Posterior vena cava (tissue), 2 donors: ENCODE results near the gene USE1. TPM values are rescaled to one million over a fixed set of nuclear protein-coding genes. Genes with fewer than 3 reads are reported as not detected.

Source experiments
- DNase-seq: peaks from one replicate; pipeline ENCODE4 v3.0.0-alpha.2; 2020; ENCODE audit warnings: low spot score
- intact Hi-C, 2 donors: fragments of 100-400 bp; cut with DNase I; formaldehyde crosslinking; loops; one replicate each; pipeline versions ENCODE4 v1.14.1 to v1.14.2; 2022 to 2023
- total RNA-seq, 2 donors: library from RNA; stranded (reverse); fragmentation: NEBNext Ultra II Directional; extraction: Animal tissue kit (Norgen Biotek cat#: 25700); gene quantifications; one replicate each; pipeline ENCODE4 v1.2.1, GENCODE V29; 2021
- donor health status: DM: yes; HTN: yes; CAD: no.
- donor health status: DM: yes; HTN: yes; CAD: no.

USE1 gene
- total RNA-seq, 2 donors from 2014 or later, result 16.4 to 17.6 TPM

DNA sequence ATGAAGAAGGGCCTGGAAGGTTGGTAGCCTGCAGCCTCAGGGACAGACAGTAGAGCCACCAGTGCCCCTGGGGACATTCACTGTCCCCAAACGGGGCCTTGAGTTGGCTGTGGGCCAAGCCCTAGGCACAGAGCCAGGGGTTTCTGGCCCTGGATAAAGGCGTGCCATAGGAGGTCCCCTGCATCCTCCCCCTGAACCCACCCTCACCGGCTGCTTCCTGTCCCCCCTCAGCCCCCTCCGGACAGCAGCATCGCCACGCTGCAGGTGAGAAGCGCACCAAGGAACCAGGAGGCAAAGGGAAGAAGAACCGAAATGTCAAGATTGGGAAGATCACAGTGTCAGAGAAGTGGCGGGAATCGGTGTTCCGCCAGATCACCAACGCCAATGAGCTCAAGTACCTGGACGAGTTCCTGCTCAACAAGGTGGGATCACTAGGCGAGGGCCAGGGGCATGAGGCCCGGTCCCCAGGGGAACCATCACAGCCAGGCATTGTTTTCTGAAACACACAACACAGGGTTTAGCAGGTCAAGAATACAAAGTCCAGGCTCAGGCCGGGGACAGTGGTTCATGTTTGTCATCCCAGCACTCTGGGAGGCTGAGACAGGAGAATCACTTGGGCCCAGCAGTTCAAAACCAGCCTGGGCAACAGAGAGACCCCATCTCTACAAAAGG lies 14.6 kb upstream of the USE1 start:
- DNase-seq, result no peak
- intact Hi-C loops, result no loop called here

- no peak for DNase-seq
- intact Hi-C loops, result no loop called here
Observed at GRCh38 chr19:17202249-17202648, 12.9 kb upstream of the USE1 start.

GRCh38 chr19:17202713-17203112 lies 12.4 kb upstream of the USE1 start:
- intact Hi-C loops, result no loop called here
- no peak for DNase-seq

DNA sequence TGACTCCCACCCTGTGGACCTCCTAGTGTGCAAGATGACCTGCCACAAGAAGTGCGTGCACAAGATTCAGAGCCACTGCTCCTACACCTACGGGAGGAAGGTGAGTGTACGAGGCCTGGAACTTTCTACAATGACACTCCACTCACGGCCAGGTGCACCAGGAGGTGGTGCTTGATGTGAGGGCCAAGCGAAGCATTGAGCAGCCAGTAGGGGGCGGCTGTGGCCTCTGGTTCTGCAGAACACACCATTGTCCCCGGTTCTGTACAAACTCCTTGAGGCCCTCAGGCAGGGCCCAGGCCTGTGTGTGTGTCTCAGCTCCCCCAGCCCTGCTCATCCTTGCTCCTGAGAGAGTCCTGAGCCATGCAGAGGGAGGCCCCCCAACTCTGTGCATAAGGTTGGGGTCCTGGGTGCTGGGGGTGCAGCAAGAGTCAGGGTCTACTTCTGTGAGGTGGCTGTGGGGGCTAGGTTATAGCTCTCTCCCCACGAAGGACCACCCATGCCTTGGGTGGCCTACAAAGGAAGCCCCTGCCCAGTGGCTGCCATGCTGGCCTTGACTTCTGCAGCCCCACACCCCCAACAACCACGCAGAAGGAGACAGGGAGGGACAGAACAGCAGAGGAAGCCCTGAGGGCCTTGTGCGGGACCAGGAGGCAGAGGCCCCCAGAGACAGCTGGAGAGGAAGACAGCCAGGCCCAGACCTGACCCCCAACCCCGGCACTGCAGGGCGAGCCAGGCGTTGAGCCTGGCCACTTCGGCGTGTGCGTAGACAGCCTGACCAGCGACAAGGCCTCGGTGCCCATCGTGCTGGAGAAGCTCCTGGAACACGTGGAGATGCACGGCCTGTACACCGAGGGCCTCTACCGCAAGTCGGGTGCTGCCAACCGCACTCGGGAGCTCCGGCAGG lies 9.7 kb upstream of the USE1 start:
- intact Hi-C loops, result loop anchor here in 1 of 2 donors (5.0 kb wide), 1 partner anchor 77 kb away; the partner anchor contains the start of gene ANKLE1
- DNase-seq, result no peak

DNA sequence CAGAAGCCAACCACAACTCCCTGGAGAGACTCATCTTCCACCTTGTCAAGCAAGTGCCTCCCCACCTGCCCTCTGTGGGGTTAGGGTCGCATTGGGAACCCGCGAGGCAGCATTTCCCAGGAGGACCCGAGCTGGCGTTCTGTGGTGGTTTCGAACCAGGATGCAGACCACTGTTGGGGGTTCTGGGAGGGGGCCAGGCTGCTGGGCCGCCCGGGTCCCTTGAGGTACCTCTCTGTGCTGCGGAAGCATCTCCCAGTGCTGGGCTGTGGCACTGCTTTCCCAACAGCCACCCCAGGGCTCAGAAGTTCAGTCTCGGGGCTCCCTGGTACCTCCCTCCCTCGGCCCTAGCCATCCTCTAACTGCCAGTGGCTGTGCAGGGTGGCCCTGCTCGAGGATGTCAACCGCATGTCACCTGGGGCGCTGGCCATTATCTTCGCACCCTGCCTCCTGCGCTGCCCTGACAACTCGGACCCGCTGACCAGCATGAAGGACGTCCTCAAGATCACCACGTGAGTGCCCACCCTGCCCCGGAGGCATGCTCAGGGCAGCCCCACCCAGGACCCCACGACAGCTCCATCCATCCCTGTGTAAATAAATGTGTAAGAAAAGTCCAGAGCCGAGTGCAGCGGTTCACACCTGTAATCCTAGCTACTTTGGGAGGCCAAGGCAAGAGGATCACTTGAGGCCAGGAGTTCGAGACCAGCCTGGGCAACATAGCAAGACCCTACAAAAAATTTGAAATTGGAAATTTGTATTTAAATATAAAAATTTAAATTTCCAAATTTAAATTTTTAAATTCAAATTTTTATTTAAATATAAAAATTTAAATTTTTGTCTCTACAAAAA lies 8.2 kb upstream of the USE1 start:
- DNase-seq, result peak; percentile 79
- intact Hi-C loops, result loop anchor here in 1 of 2 donors (5.0 kb wide), 1 partner anchor 75 kb away; the partner anchor contains the start of gene ANKLE1

DNA sequence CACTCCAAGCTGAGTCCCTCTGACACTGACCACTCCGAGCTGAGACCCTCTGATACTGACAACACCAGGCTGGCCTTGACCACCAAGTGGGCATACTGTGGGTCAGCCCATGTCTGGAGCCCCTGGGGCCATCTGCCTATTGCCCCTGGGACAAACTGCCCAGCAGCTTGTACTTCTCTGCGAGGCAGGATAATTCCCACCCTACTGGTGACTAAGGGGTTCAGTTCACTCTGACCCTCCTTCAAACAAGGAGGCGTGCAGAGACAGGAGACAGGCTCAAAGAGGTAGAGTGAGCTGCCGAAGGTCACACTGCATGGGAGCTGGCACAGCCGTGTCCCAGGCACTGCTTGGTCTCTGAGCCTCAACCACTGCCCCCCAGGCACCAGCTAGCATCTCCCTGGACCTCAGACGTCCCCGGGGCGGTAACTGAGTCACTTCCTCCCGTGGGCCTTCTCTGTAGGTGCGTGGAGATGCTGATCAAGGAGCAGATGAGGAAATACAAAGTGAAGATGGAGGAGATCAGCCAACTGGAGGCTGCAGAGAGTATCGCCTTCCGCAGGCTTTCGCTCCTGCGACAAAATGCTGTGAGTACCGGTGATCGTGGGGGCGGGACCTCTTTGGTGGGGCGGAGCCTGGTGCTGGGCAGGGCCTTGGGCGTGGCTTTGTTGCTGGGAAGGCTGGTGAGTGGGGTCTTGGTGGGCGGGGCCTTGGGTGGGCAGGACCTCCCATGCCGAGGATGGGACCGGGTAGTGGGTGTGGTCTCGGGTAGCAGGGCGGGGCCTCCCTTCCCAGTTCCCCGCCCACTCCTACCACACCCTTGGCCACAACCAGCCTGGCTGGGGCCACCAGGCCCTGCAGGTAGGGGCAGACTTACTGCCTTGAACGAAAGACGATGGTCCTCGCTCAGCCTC lies 5.8 kb upstream of the USE1 start:
- intact Hi-C loops, result loop anchor here in 1 of 2 donors (5.0 kb wide), 1 partner anchor 73 kb away; the partner anchor contains the start of gene ANKLE1
- no peak for DNase-seq

- no peak for DNase-seq
- intact Hi-C loops, result no loop called here
Observed at GRCh38 chr19:17210296-17210695, 4.9 kb upstream of the USE1 start.

GRCh38 chr19:17211547-17212446 lies 3.4 kb upstream of the USE1 start:
- DNase-seq, result no peak
- intact Hi-C loops, result loop anchor here in 1 of 2 donors (1.0 kb wide), 1 partner anchor 23 kb away; no protein-coding TSS in a partner anchor

DNA sequence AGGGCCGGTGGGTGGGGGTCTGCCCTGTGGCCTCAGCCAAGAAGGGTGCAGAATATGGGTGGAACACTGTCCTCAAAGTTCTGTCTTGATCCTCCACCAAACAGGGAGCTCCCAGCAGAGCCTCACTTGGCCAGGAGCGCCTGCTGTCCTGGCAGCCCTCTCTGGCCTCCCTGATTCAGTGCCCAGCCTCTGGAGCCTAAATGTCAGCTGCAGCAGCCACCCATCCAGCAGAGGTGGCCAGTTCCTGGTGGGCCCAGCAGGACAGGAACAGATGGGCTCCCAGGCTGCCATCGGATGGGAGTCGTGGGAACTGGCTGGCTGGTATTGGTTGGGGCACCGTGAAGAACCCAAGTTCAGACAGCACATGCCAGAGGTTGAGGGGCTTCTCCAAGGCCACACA lies 1.8 kb upstream of the USE1 start:
- intact Hi-C loops, result no loop called here

GRCh38 chr19:17214508-17215126 lies 540 bp upstream of the USE1 start:
- no peak for DNase-seq
- intact Hi-C loops, result no loop called here

More for the DNA sequence above, 1.8 kb upstream of the USE1 start:
- no peak for DNase-seq

DNA sequence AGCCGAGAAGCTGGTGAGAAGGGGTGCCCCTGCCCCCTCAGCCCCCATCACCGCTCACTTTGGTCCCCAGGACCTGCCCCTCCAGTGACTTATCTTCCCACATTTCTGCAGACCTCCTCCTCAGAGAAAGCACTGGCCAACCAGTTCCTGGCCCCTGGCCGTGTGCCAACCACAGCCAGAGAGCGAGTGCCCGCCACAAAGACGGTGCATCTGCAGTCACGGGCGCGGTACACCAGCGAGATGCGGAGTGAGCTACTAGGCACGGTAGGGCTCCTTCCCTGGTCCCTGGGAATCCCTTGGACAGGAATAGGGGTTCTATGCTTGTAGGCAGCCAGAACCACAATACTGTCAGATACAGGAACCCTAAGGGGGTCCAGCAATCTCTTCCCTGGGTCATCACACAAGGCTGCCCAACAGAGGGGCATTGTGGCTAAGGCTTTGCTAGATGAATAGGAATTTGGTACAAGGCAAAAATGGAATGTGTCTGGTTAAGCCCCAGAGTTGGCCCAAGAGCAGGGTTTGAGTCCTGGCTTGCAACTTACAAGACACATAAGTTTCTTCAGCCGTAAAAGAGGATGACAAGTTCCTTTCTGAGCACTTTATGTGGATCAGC lies 1.0 kb downstream of the USE1 start:
- intact Hi-C loops, result no loop called here
- DNase-seq, result no peak

DNA sequence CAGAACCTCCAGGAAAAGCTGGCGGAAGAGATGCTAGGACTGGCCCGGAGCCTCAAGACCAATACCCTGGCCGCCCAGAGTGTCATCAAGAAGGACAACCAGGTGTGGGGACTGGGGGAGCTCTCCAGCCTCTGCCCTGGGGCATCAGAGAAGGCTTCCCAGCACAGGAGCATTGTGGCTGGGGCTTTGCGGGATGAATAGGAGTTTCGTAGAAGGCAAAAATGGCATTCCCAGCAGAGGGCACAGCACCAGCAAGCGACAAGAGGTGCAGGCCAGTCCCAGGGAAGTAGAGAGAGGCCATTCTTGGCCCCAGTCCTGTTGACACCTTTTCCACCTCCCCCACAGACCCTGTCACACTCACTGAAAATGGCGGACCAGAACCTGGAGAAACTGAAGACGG lies 4.1 kb downstream of the USE1 start:
- intact Hi-C loops, result no loop called here
- DNase-seq, result no peak

DNA sequence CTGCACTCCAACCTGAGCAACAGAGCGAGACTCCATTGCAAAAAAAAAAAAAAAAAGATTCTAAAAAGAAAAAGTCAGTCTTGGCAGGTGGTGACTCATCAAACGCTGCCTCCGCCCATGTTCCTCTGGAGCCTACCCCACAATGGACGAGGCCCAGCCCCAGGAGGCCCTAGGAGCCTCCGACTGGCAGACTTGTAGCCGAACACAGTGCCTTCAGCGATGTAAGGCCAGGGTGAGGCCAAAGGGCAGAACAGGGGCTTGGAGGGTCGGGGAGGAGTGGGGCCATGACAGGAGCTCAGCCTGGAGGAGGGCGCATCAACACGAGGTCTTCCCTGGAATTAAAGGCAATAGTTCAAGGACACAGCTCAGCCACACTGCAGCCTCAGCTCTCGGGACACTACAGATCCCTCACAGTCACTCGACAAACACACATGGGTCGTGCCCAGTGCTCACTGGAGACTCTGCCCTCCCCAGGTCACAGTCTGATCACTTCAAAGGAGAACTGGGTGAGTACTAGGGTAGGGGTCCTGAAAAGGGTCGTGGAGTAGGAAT lies 5.1 kb downstream of the USE1 start:
- DNase-seq, result peak; percentile 88
- intact Hi-C loops, result loop anchor here in 1 of 2 donors (5.0 kb wide), 1 partner anchor 153 kb away; no protein-coding TSS in a partner anchor

DNA sequence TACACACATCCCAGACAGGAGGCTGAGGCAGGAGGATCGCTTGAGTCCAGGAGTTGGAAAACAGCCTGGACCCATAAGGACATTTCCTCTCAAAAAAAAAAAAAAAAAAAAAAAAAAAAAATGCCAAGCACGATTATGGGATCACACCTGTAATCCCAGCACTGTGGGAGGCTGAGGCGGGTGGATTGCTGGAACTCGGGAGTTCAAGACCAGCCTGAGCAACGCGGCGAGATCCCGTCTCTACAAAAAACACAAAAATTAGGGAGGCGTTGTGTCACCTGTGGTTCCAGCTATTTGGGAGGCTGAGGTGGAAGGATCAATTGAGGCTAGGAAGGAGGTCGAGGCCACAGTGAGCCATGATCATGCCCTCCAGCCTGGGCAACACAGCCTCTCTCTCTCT lies 9.9 kb downstream of the USE1 start:
- DNase-seq, result no peak
- intact Hi-C loops, result no loop called here

DNA sequence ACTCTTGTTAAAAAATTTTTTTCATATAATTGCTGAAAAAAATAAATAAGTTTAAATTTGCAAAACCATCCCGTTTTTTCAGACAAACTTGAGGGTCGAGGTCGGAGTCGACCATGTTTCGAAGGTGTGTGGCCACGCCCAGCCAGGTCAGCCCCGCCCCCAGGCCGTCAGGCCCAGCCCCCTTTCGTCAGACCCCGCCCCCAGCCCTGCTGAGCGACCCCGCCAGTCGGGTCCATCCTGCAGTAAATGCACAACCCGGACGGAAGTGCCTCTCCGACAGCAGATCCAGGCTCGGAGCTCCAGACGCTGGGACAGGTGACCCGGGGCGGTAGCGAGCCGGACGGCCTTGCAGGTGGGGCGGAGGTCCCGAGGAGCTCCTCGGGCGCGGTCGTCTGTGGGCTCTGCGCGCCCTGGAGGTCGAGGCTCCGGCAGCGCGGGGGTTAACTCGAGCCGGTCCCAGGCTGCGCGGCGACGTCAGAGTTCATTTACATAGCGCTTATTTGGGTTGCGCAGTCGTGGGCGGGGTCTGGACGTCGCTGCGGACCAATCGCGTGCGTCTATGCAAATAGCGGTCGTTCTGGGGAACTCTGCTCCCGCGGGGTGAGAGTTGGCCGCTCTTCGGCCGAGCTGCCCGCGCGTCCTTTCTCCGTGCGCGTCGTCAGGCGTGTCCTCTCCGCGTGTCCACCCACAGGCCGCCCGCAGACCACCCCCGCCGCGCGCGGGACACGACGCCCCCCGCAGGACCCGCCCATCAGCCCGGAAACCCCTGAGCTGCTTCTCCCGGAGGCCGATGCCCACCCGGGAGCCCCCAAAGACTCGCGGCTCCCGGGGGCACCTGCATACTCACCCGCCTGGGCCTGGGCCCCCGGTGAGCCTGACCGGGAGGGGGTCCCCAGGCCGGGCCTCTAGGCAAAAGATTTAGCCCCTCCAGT lies 11.1 kb downstream of the USE1 start, which contains the start of gene OCEL1:
OCEL1 (plus strand) TSS at position 225 of the 932 bp plus-strand sequence; CDS start at position 247, 22 bp downstream.
- intact Hi-C loops, result no loop called here
- DNase-seq, result peak; percentile 100
